NK-92 treated with Interleukin-12 subunit alpha and Interleukin-12 subunit beta, amount 100 ng/mL, for 24 hours (cell line): ENCODE data around the gene MICAL2.

ENCODE experiments used
- DNase-seq: peaks from one replicate; lab custom pipeline; 2025; lab: John Stamatoyannopoulos, UW

The MICAL2 gene

GRCh38 chr11:12248330-12248729, 137.9 kb downstream of the MICAL2 start:
- DNase-seq, result no peak

GRCh38 chr11:12249590-12250260, 139.3 kb downstream of the MICAL2 start:
- no peak for DNase-seq

- no peak for DNase-seq
These were observed 141.5 kb downstream of the MICAL2 start for GRCh38 chr11:12251666-12252560.

GRCh38 chr11:12253843-12254281, 143.5 kb downstream of the MICAL2 start:
- DNase-seq, result no peak

- no peak for DNase-seq
These were observed 148.1 kb downstream of the MICAL2 start for GRCh38 chr11:12258451-12258850.

- DNase-seq, result no peak
These were observed 149.6 kb downstream of the MICAL2 start for GRCh38 chr11:12259956-12260355.

GRCh38 chr11:12260731-12261521, 150.5 kb downstream of the MICAL2 start:
- no peak for DNase-seq

- DNase-seq, result no peak
These were observed 151.2 kb downstream of the MICAL2 start for GRCh38 chr11:12261551-12261950.

GRCh38 chr11:12263141-12263693, 152.8 kb downstream of the MICAL2 start:
- DNase-seq, result no peak

- DNase-seq, result no peak
These were observed 154.0 kb downstream of the MICAL2 start for GRCh38 chr11:12264361-12264760.

- DNase-seq, result no peak
These were observed 155.7 kb downstream of the MICAL2 start for GRCh38 chr11:12266132-12266531.

- DNase-seq, result no peak
These were observed 156.6 kb downstream of the MICAL2 start for GRCh38 chr11:12266943-12267342.

GRCh38 chr11:12267921-12268320, 157.5 kb downstream of the MICAL2 start:
- no peak for DNase-seq

- no peak for DNase-seq
These were observed 158.7 kb downstream of the MICAL2 start for GRCh38 chr11:12269104-12269441.

GRCh38 chr11:12269446-12270214, 159.2 kb downstream of the MICAL2 start:
- DNase-seq, result no peak

GRCh38 chr11:12270215-12270797, 159.9 kb downstream of the MICAL2 start:
- DNase-seq, result no peak

- DNase-seq, result no peak
These were observed 160.4 kb downstream of the MICAL2 start for GRCh38 chr11:12270817-12271216.

GRCh38 chr11:12271241-12271640, 160.9 kb downstream of the MICAL2 start:
- DNase-seq, result no peak

- DNase-seq, result no peak
These were observed 161.5 kb downstream of the MICAL2 start for GRCh38 chr11:12271826-12272366.

- no peak for DNase-seq
These were observed 162.6 kb downstream of the MICAL2 start for GRCh38 chr11:12272821-12273617.
